ACC112 (cell line): ENCODE results near the gene SF3B2.
A peak's percentile ranks its signal among the peaks of the same experiment; 100 is the strongest.

Source experiments
- H2AFZ ChIP-seq: fragments of 200-600 bp; sonication (generic); one replicate; pipeline ENCODE4 v1.6.0; 2017; ENCODE audit warnings: antibody characterized with exemption, low read length; ENCODE audit not compliant: unreplicated experiment
- H3K27ac ChIP-seq: fragments of 200-600 bp; sonication (generic); 2 replicates; pipeline ENCODE4 v1.5.1; 2014; ENCODE audit warnings: low read depth, mild to moderate bottlenecking, antibody characterized with exemption, low read length, moderate library complexity
- H3K27me3 ChIP-seq: fragments of 200-600 bp; sonication (generic); 2 replicates; pipeline ENCODE4 v1.6.1; 2014; ENCODE audit warnings: mild to moderate bottlenecking, antibody characterized with exemption, low read length, moderate library complexity, mixed read lengths; ENCODE audit not compliant: insufficient read depth
- H3K36me3 ChIP-seq: fragments of 200-600 bp; sonication (generic); 2 replicates; pipeline ENCODE4 v1.6.1; 2016; ENCODE audit warnings: mild to moderate bottlenecking, antibody characterized with exemption, low read length, moderate library complexity, mixed read lengths; ENCODE audit not compliant: insufficient read depth
- H3K4me1 ChIP-seq: fragments of 200-600 bp; sonication (generic); one replicate; pipeline ENCODE4 v1.6.1; 2016; ENCODE audit warnings: low read length, mixed read lengths; ENCODE audit not compliant: insufficient read depth, unreplicated experiment, control insufficient read depth
- H3K4me3 ChIP-seq: fragments of 200-600 bp; sonication (generic); 2 replicates; pipeline ENCODE4 v1.5.1; 2014; ENCODE audit warnings: mild to moderate bottlenecking, low read depth, low read length
- H3K79me2 ChIP-seq: fragments of 200-600 bp; sonication (generic); one replicate; pipeline ENCODE4 v1.6.0; 2016; ENCODE audit warnings: low read length; ENCODE audit not compliant: control insufficient read depth, unreplicated experiment, insufficient read depth

Gene SF3B2

GRCh38 chr11:66039765-66040164 lies 12.4 kb upstream of the SF3B2 start:
- H2AFZ ChIP-seq, result no peak overlapping the region
- H3K36me3 ChIP-seq, result no peaks in the 10 kb centered on the region
- no peak overlapping the region for H3K4me3 ChIP-seq
- H3K79me2 ChIP-seq, result no peaks in the 10 kb centered on the region
- H3K27me3 ChIP-seq, result no peaks in the 10 kb centered on the region
- H3K27ac ChIP-seq, result no peak overlapping the region
- H3K4me1 ChIP-seq, result no peaks in the 10 kb centered on the region

- Histone ChIP-seq H3K27me3 (no peaks in the 10 kb centered on the region), H3K4me1 (no peaks in the 10 kb centered on the region), H2AFZ (no peak overlapping the region), H3K27ac (no peak overlapping the region), H3K79me2 (no peaks in the 10 kb centered on the region), H3K4me3 (no peak overlapping the region), H3K36me3 (no peaks in the 10 kb centered on the region)
Observed at GRCh38 chr11:66042227-66042995, 9.8 kb upstream of the SF3B2 start.

- no peak overlapping the region for H3K27ac ChIP-seq
- H3K36me3 ChIP-seq, result no peaks in the 10 kb centered on the region
- no peak overlapping the region for H3K4me3 ChIP-seq
- H3K79me2 ChIP-seq, result no peaks in the 10 kb centered on the region
- no peaks in the 10 kb centered on the region for H3K27me3 ChIP-seq
- H2AFZ ChIP-seq, result no peak overlapping the region
- no peaks in the 10 kb centered on the region for H3K4me1 ChIP-seq
Observed at GRCh38 chr11:66042996-66043906, 8.9 kb upstream of the SF3B2 start.

GRCh38 chr11:66044757-66045156 lies 7.4 kb upstream of the SF3B2 start:
- H2AFZ ChIP-seq, result no peak overlapping the region
- H3K36me3 ChIP-seq, result no peaks in the 10 kb centered on the region
- no peaks in the 10 kb centered on the region for H3K79me2 ChIP-seq
- H3K4me1 ChIP-seq, result no peaks in the 10 kb centered on the region
- no peaks in the 10 kb centered on the region for H3K27me3 ChIP-seq
- H3K27ac ChIP-seq, result no peak overlapping the region
- no peak overlapping the region for H3K4me3 ChIP-seq

- Histone ChIP-seq H2AFZ (no peak overlapping the region), H3K79me2 (no peaks in the 10 kb centered on the region), H3K27me3 (no peaks in the 10 kb centered on the region), H3K4me1 (no peaks in the 10 kb centered on the region), H3K4me3 (no peak overlapping the region), H3K27ac (no peak overlapping the region), H3K36me3 (no peaks in the 10 kb centered on the region)
Observed at GRCh38 chr11:66045177-66045639, 7.0 kb upstream of the SF3B2 start.

GRCh38 chr11:66046901-66047300 lies 5.3 kb upstream of the SF3B2 start:
- H3K27ac ChIP-seq, result no peak overlapping the region
- peaks cover 11% of the 10 kb centered on the region for H3K4me1 ChIP-seq
- H2AFZ ChIP-seq, result no peak overlapping the region
- no peak overlapping the region for H3K4me3 ChIP-seq
- H3K27me3 ChIP-seq, result no peaks in the 10 kb centered on the region
- no peaks in the 10 kb centered on the region for H3K79me2 ChIP-seq
- H3K36me3 ChIP-seq, result no peaks in the 10 kb centered on the region

- H3K79me2 ChIP-seq, result peaks cover 6% of the 10 kb centered on the region
- H3K27me3 ChIP-seq, result no peaks in the 10 kb centered on the region
- no peak overlapping the region for H2AFZ ChIP-seq
- H3K27ac ChIP-seq, result no peak overlapping the region
- H3K36me3 ChIP-seq, result no peaks in the 10 kb centered on the region
- H3K4me3 ChIP-seq, result no peak overlapping the region
- H3K4me1 ChIP-seq, result peaks cover 11% of the 10 kb centered on the region
Observed at GRCh38 chr11:66047541-66048365, 4.4 kb upstream of the SF3B2 start.

- Histone ChIP-seq H3K27me3 (no peaks in the 10 kb centered on the region), H3K79me2 (peaks cover 16% of the 10 kb centered on the region), H3K27ac (no peak within 1 kb of the TSS), H3K4me3 (no peak within 1 kb of the TSS), H2AFZ (no peak within 1 kb of the TSS), H3K4me1 (peaks cover 18% of the 10 kb centered on the region), H3K36me3 (no peaks in the 10 kb centered on the region)
Observed at GRCh38 chr11:66048547-66049323, 3.4 kb upstream of the SF3B2 start, which contains the start of gene GAL3ST3. GAL3ST3 (minus strand) TSS chr11:66049161; CDS start chr11:66045415, 3,746 bp downstream.

GRCh38 chr11:66050581-66051231 lies 1.5 kb upstream of the SF3B2 start:
- Histone ChIP-seq H3K27ac (peak overlapping the region; percentile 76), H3K4me1 (peaks cover 21% of the 10 kb centered on the region), H3K79me2 (peaks cover 33% of the 10 kb centered on the region), H2AFZ (no peak overlapping the region), H3K27me3 (no peaks in the 10 kb centered on the region), H3K36me3 (peaks cover 7% of the 10 kb centered on the region), H3K4me3 (peak overlapping the region; percentile 93)
